Measurements from ENCODE around the gene CHD9NB. TPM values are rescaled to one million over a fixed set of nuclear protein-coding genes. Genes with fewer than 3 reads are reported as not detected.

CHD9NB gene
- total and polyA plus RNA-seq, 2 experiments from 2014 or later, result 0.81 to 2.3 TPM

- no peaks in the 10 kb centered on the region for H3K27me3 ChIP-seq
- H3K4me2 ChIP-seq, result peak overlapping the region; percentile 59
- H4K20me1 ChIP-seq (ENCODE audit: insufficient read depth, poor library complexity, severe bottlenecking), result no peaks in the 10 kb centered on the region
- H3K36me3 ChIP-seq (replicated peaks; ENCODE audit: insufficient read depth, low read depth), result no peaks in the 10 kb centered on the region
- H3K4me3 ChIP-seq, result no peak overlapping the region
- peaks cover 46% of the 10 kb centered on the region for H3K4me1 ChIP-seq (ENCODE audit: insufficient read depth)
- H3K79me2 ChIP-seq, result peaks cover 56% of the 10 kb centered on the region
- no peaks in the 10 kb centered on the region for H3K9me2 ChIP-seq (replicated peaks; ENCODE audit: insufficient read depth)
- H3K27ac ChIP-seq, result peak overlapping the region; percentile 92
- no peaks in the 10 kb centered on the region for H3K9me3 ChIP-seq (ENCODE audit: low read depth)
- TF ChIP-seq, protein P1, sequence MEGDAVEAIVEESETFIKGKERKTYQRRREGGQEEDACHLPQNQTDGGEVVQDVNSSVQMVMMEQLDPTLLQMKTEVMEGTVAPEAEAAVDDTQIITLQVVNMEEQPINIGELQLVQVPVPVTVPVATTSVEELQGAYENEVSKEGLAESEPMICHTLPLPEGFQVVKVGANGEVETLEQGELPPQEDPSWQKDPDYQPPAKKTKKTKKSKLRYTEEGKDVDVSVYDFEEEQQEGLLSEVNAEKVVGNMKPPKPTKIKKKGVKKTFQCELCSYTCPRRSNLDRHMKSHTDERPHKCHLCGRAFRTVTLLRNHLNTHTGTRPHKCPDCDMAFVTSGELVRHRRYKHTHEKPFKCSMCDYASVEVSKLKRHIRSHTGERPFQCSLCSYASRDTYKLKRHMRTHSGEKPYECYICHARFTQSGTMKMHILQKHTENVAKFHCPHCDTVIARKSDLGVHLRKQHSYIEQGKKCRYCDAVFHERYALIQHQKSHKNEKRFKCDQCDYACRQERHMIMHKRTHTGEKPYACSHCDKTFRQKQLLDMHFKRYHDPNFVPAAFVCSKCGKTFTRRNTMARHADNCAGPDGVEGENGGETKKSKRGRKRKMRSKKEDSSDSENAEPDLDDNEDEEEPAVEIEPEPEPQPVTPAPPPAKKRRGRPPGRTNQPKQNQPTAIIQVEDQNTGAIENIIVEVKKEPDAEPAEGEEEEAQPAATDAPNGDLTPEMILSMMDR (IDR thresholded peaks at IDR 0.05; ENCODE audit: poor library complexity), result no peak
- TF ChIP-seq EZH2phosphoT487 (IDR thresholded peaks at IDR 0.05; ENCODE audit: low read depth, severe bottlenecking, unreplicated experiment), result no peak
- TF ChIP-seq EZH2 (IDR thresholded peaks at IDR 0.05; ENCODE audit: borderline replicate concordance), result no peak
- H2AFZ ChIP-seq, result no peak overlapping the region
- no peak for DNase-seq (ENCODE audit: low spot score)
Observed at GRCh38 chr16:53081032-53081424, 28.3 kb upstream of the CHD9NB start.

GRCh38 chr16:53080345-53081031, 27.8 kb upstream of the CHD9NB start:
- H3K36me3 ChIP-seq (replicated peaks; ENCODE audit: insufficient read depth, low read depth), result no peaks in the 10 kb centered on the region
- DNase-seq (ENCODE audit: low spot score), result peak; percentile 85
- WGBS (ENCODE audit: low lambda C conversion rate, missing lambda C conversion rate), result 46% methylated on average over 8 of the region's 8 CpGs
- TF ChIP-seq, protein P1 (IDR thresholded peaks at IDR 0.05; ENCODE audit: poor library complexity), result no peak
- TF ChIP-seq EZH2 (IDR thresholded peaks at IDR 0.05; ENCODE audit: borderline replicate concordance) (no peak), EZH2phosphoT487 (IDR thresholded peaks at IDR 0.05; ENCODE audit: low read depth, severe bottlenecking, unreplicated experiment) (no peak)
- H3K9me3 ChIP-seq (ENCODE audit: low read depth), result no peaks in the 10 kb centered on the region
- H3K4me3 ChIP-seq, result no peak overlapping the region
- peak overlapping the region; percentile 92 for H3K27ac ChIP-seq
- H2AFZ ChIP-seq, result no peak overlapping the region
- peaks cover 62% of the 10 kb centered on the region for H3K79me2 ChIP-seq
- H3K27me3 ChIP-seq, result no peaks in the 10 kb centered on the region
- H3K4me1 ChIP-seq (ENCODE audit: insufficient read depth), result peaks cover 45% of the 10 kb centered on the region
- H3K9me2 ChIP-seq (replicated peaks; ENCODE audit: insufficient read depth), result no peaks in the 10 kb centered on the region
- H3K4me2 ChIP-seq, result peak overlapping the region; percentile 59
- no peaks in the 10 kb centered on the region for H4K20me1 ChIP-seq (ENCODE audit: insufficient read depth, poor library complexity, severe bottlenecking)

DNA sequence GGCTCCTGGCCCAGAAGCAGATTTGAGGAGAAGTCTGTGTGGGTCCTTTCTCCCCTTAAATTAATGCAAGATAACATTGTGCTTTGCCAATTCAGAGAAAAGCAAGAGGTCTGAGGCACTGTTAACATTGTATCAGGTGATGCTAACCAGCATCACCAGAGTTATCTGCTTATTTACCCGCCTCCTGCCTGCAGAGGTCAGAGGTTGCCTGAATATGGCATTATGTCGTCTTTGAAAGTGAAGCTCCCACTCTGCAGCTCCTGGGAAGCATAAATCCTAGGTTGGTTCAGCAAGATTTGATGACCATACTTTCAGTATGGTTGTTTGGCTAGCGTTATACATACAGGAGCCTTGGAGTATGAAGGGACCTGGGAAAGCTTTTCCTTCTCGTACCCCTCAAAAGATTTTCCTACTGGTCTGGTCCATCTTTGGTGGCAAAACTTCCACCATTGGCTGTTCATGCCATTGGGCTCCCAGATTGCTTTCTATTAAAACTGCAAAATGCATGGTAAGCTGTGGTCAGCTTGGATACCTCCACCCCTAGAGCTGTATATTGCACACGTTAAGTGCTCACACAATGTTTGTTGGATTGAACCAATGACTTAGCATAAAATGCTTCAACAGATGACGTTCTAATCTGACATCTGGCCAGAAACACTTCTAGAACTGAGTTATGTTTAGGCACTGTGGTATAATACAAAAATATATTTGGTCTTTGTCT, 26.2 kb upstream of the CHD9NB start:
- H3K36me3 ChIP-seq (replicated peaks; ENCODE audit: insufficient read depth, low read depth), result no peaks in the 10 kb centered on the region
- no peaks in the 10 kb centered on the region for H4K20me1 ChIP-seq (ENCODE audit: insufficient read depth, poor library complexity, severe bottlenecking)
- no peak overlapping the region for H2AFZ ChIP-seq
- no peaks in the 10 kb centered on the region for H3K27me3 ChIP-seq
- peak overlapping the region; percentile 59 for H3K4me2 ChIP-seq
- 83% methylated on average over 6 of the region's 6 CpGs for whole genome bisulfite sequencing (ENCODE audit: low lambda C conversion rate, missing lambda C conversion rate)
- no peak for DNase-seq (ENCODE audit: low spot score)
- peaks cover 31% of the 10 kb centered on the region for H3K4me1 ChIP-seq (ENCODE audit: insufficient read depth)
- H3K79me2 ChIP-seq, result peaks cover 64% of the 10 kb centered on the region
- no peaks in the 10 kb centered on the region for H3K9me2 ChIP-seq (replicated peaks; ENCODE audit: insufficient read depth)
- no peaks in the 10 kb centered on the region for H3K9me3 ChIP-seq (ENCODE audit: low read depth)
- peak overlapping the region; percentile 92 for H3K27ac ChIP-seq
- H3K4me3 ChIP-seq, result no peak overlapping the region
- TF ChIP-seq EZH2phosphoT487 (IDR thresholded peaks at IDR 0.05; ENCODE audit: low read depth, severe bottlenecking, unreplicated experiment) (no peak), EZH2 (IDR thresholded peaks at IDR 0.05; ENCODE audit: borderline replicate concordance) (no peak)
- TF ChIP-seq, protein P1 (IDR thresholded peaks at IDR 0.05; ENCODE audit: poor library complexity), result no peak
